Esophagus (tissue), 2 donors: ENCODE results near the gene SLC24A3. TPM values are rescaled to one million over a fixed set of nuclear protein-coding genes. Genes with fewer than 3 reads are reported as not detected.

Experiments used
- H3K27ac ChIP-seq, 2 donors: one replicate each; pipeline ENCODE4 v1.5.1; 2013; ENCODE audit warnings: low read depth in 2 of 2, mild to moderate bottlenecking in 2 of 2, inconsistent platforms in 1 of 2, low read length in 1 of 2, moderate library complexity in 1 of 2
- H3K27me3 ChIP-seq, 2 donors: one replicate each; pipeline ENCODE4 v1.6.1; 2013; ENCODE audit warnings: low read length in 2 of 2, control low read depth in 1 of 2, mild to moderate bottlenecking in 1 of 2; ENCODE audit not compliant: insufficient read depth in 2 of 2, control insufficient read depth in 1 of 2
- H3K36me3 ChIP-seq, 2 donors: one replicate each; pipeline ENCODE4 v1.6.1; 2013; ENCODE audit warnings: low read length in 1 of 2; ENCODE audit not compliant: control insufficient read depth in 2 of 2, insufficient read depth in 2 of 2
- H3K4me1 ChIP-seq, 2 donors: one replicate each; pipeline ENCODE4 v1.6.1; 2013; ENCODE audit warnings: low read length in 1 of 2; ENCODE audit not compliant: control insufficient read depth in 2 of 2, insufficient read depth in 2 of 2
- H3K4me3 ChIP-seq, 2 donors: one replicate each; pipeline ENCODE4 v1.5.1; 2013; ENCODE audit warnings: low read length in 2 of 2, mild to moderate bottlenecking in 2 of 2, low read depth in 1 of 2, moderate library complexity in 1 of 2
- H3K9me3 ChIP-seq, 2 donors: one replicate each; pipeline ENCODE4 v1.6.1; 2013; ENCODE audit warnings: mild to moderate bottlenecking in 2 of 2, low read depth in 1 of 2, low read length in 1 of 2, moderate library complexity in 1 of 2; ENCODE audit not compliant: control insufficient read depth in 2 of 2, insufficient read depth in 1 of 2
- WGBS, 2 donors: extraction: QIAGEN DNeasy Blood & Tissue Kit; methylation state at CpG; one replicate each; pipeline ENCODE4 v1.1.7; 2013; 5-methylcytosine and 5-hydroxymethylcytosine counted together
- polyA plus RNA-seq, 2 donors: library from polyadenylated mRNA; stranded (reverse); fragments of 200-250 nt; gene quantifications; one replicate each; pipeline ENCODE4 v1.2.3, GENCODE V29; 2013
- donor health status: healthy with polysubstance abuse.
- donor health status: Bipolar disorder and iron deficiency.

Gene SLC24A3
- polyA plus RNA-seq, 2 donors = 6.5 to 7.3 TPM

GRCh38 chr20:19617256-19617655 is 404.8 kb downstream of the SLC24A3 start:
- H3K4me1 ChIP-seq = peaks cover 0 to 4% of the 10 kb centered on the region in 2 donors
- no peak overlapping the region for H3K27ac ChIP-seq
- 86 to 92% methylated on average over 5 of the region's 5 CpGs for WGBS, 2 donors
- no peaks in the 10 kb centered on the region for H3K27me3 ChIP-seq
- H3K9me3 ChIP-seq = no peaks in the 10 kb centered on the region
- no peak overlapping the region for H3K4me3 ChIP-seq
- H3K36me3 ChIP-seq = no peaks in the 10 kb centered on the region

- Histone ChIP-seq H3K9me3 (no peaks in the 10 kb centered on the region), H3K4me1 (peaks cover 0 to 4% of the 10 kb centered on the region in 2 donors), H3K4me3 (no peak overlapping the region), H3K36me3 (no peaks in the 10 kb centered on the region), H3K27ac (no peak overlapping the region), H3K27me3 (no peaks in the 10 kb centered on the region)
- WGBS, 2 donors = 80 to 84% methylated on average over 5 of the region's 5 CpGs
These were observed 406.3 kb downstream of the SLC24A3 start for GRCh38 chr20:19618711-19619110.

- H3K4me3 ChIP-seq = no peak overlapping the region
- no peaks in the 10 kb centered on the region for H3K36me3 ChIP-seq
- no peaks in the 10 kb centered on the region for H3K27me3 ChIP-seq
- WGBS, 2 donors = 36 to 37% methylated on average over 2 of the region's 2 CpGs
- peaks cover 0 to 2% of the 10 kb centered on the region in 2 donors for H3K9me3 ChIP-seq
- H3K27ac ChIP-seq = no peak overlapping the region
- peaks cover 0 to 4% of the 10 kb centered on the region in 2 donors for H3K4me1 ChIP-seq
These were observed 407.5 kb downstream of the SLC24A3 start for GRCh38 chr20:19619904-19620430.

GRCh38 chr20:19620446-19620845 is 408.0 kb downstream of the SLC24A3 start:
- Histone ChIP-seq H3K27ac (no peak overlapping the region), H3K36me3 (no peaks in the 10 kb centered on the region), H3K9me3 (peaks cover 0 to 2% of the 10 kb centered on the region in 2 donors), H3K4me1 (peaks cover 0 to 4% of the 10 kb centered on the region in 2 donors), H3K27me3 (no peaks in the 10 kb centered on the region), H3K4me3 (no peak overlapping the region)
- 26 to 37% methylated on average over 2 of the region's 2 CpGs for WGBS, 2 donors

- Histone ChIP-seq H3K27ac (no peak overlapping the region), H3K27me3 (no peaks in the 10 kb centered on the region), H3K4me1 (peaks cover 0 to 4% of the 10 kb centered on the region in 2 donors), H3K9me3 (peaks cover 0 to 2% of the 10 kb centered on the region in 2 donors), H3K4me3 (no peak overlapping the region), H3K36me3 (no peaks in the 10 kb centered on the region)
- WGBS, 2 donors = 68 to 84% methylated on average over 1 of the region's 1 CpG
These were observed 408.6 kb downstream of the SLC24A3 start for GRCh38 chr20:19621072-19621471.

- Histone ChIP-seq H3K27ac (no peak overlapping the region), H3K36me3 (no peaks in the 10 kb centered on the region), H3K4me1 (no peaks in the 10 kb centered on the region), H3K4me3 (no peak overlapping the region), H3K9me3 (peaks cover 0 to 2% of the 10 kb centered on the region in 2 donors), H3K27me3 (no peaks in the 10 kb centered on the region)
- WGBS, 2 donors = 90% methylated on average over 3 of the region's 3 CpGs
These were observed 412.0 kb downstream of the SLC24A3 start for GRCh38 chr20:19624221-19624965.

GRCh38 chr20:19625426-19625825 is 413.0 kb downstream of the SLC24A3 start:
- 84 to 89% methylated on average over 1 of the region's 1 CpG for WGBS, 2 donors
- Histone ChIP-seq H3K4me1 (no peaks in the 10 kb centered on the region), H3K4me3 (no peak overlapping the region), H3K36me3 (no peaks in the 10 kb centered on the region), H3K27me3 (no peaks in the 10 kb centered on the region), H3K9me3 (peaks cover 0 to 2% of the 10 kb centered on the region in 2 donors), H3K27ac (no peak overlapping the region)

GRCh38 chr20:19626896-19627295 is 414.5 kb downstream of the SLC24A3 start:
- H3K27ac ChIP-seq = no peak overlapping the region
- H3K4me3 ChIP-seq = no peak overlapping the region
- peaks cover 0 to 2% of the 10 kb centered on the region in 2 donors for H3K9me3 ChIP-seq
- H3K36me3 ChIP-seq = no peaks in the 10 kb centered on the region
- H3K27me3 ChIP-seq = no peaks in the 10 kb centered on the region
- 85 to 86% methylated on average over 5 of the region's 5 CpGs for WGBS, 2 donors
- H3K4me1 ChIP-seq = no peaks in the 10 kb centered on the region

GRCh38 chr20:19628570-19629134 is 416.2 kb downstream of the SLC24A3 start:
- 54 to 65% methylated on average over 2 of the region's 2 CpGs for WGBS, 2 donors
- no peaks in the 10 kb centered on the region for H3K36me3 ChIP-seq
- no peaks in the 10 kb centered on the region for H3K27me3 ChIP-seq
- no peak overlapping the region for H3K4me3 ChIP-seq
- H3K9me3 ChIP-seq = peaks cover 0 to 2% of the 10 kb centered on the region in 2 donors
- H3K4me1 ChIP-seq = no peaks in the 10 kb centered on the region
- H3K27ac ChIP-seq = no peak overlapping the region
